ENCODE data around the gene NUP133. TPM values are rescaled to one million over a fixed set of nuclear protein-coding genes. Genes with fewer than 3 reads are reported as not detected.

NUP133 gene
- total RNA-seq, 1 donor from 2014 or later: 32.6 TPM

- intact Hi-C loops (cut with DNase I): loop anchor here (10.0 kb wide), 1 partner anchor 210 kb away; no protein-coding TSS in a partner anchor
- ATAC-seq (no peak), DNase-seq (no peak)
- TF ChIP-seq CTCF (IDR thresholded peaks at IDR 0.05): no peak
- Histone ChIP-seq H3K4me1 (no peaks in the 10 kb centered on the region), H3K9me3 (no peaks in the 10 kb centered on the region), H3K27me3 (ENCODE audit: low read depth) (no peaks in the 10 kb centered on the region), H3K36me3 (peaks cover 97% of the 10 kb centered on the region), H3K27ac (no peak overlapping the region), H3K4me3 (no peak overlapping the region)
These were observed 33.6 kb downstream of the NUP133 start for GRCh38 chr1:229474509-229474908.

DNA sequence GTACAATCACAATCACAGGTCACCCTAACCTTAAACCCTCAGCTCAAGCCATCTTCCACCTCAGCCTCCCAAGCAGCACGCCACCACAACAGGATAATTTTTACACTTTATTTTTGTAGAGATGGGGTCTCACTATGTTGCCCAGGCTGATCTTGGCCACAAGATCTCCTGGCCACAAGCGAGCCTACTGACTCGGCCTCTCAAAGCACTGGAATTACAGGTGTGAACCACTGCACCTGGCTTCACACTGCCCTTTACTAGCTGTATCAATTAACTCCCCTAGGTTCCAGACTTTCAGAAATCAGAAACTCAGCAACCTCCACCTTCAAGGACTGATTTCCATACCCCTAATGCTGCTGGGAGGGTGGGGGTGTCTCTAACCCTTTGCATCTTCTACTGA, 37.0 kb downstream of the NUP133 start:
- ATAC-seq: no peak

GRCh38 chr1:229470406-229471043, 37.6 kb downstream of the NUP133 start:
- no peak for TF ChIP-seq CTCF (IDR thresholded peaks at IDR 0.05)
- H3K9me3 ChIP-seq: no peaks in the 10 kb centered on the region
- intact Hi-C loops (cut with DNase I): loop anchor here (10.0 kb wide), 1 partner anchor 206 kb away; no protein-coding TSS in a partner anchor
- no peak overlapping the region for H3K27ac ChIP-seq
- DNase-seq (no peak), ATAC-seq (no peak)
- no peaks in the 10 kb centered on the region for H3K27me3 ChIP-seq (ENCODE audit: low read depth)
- H3K36me3 ChIP-seq: peaks cover 95% of the 10 kb centered on the region
- no peaks in the 10 kb centered on the region for H3K4me1 ChIP-seq
- H3K4me3 ChIP-seq: no peak overlapping the region

More for the DNA sequence above, 37.0 kb downstream of the NUP133 start:
- Histone ChIP-seq H3K9me3 (no peaks in the 10 kb centered on the region), H3K4me1 (no peaks in the 10 kb centered on the region), H3K4me3 (no peak overlapping the region), H3K27ac (no peak overlapping the region), H3K36me3 (peaks cover 95% of the 10 kb centered on the region), H3K27me3 (ENCODE audit: low read depth) (no peaks in the 10 kb centered on the region)
- DNase-seq: no peak
- intact Hi-C loops (cut with DNase I): loop anchor here (10.0 kb wide), 1 partner anchor 206 kb away; no protein-coding TSS in a partner anchor
- TF ChIP-seq CTCF (IDR thresholded peaks at IDR 0.05): no peak

DNA sequence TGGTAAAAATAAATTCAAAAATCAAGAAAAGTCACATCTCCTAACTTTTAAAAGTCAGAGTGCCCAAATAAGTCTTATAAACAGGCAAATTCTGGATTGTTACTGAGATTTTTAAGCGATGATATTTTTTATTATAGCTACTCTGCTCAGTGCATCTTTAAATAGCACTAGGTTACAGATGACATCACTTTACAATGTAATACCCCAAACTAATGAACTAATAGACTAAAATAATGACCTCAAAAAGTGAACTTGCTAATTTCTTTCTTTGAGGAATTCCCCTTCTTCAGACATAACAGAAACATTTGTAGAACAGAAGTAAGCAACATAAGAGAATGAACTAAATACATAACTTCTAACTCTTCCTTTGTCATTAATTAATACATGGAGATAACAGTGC, 41.3 kb downstream of the NUP133 start:
- TF ChIP-seq CTCF (IDR thresholded peaks at IDR 0.05): no peak
- Histone ChIP-seq H3K9me3 (no peaks in the 10 kb centered on the region), H3K27ac (no peak overlapping the region), H3K4me3 (no peak overlapping the region), H3K4me1 (no peaks in the 10 kb centered on the region), H3K27me3 (ENCODE audit: low read depth) (no peaks in the 10 kb centered on the region), H3K36me3 (peaks cover 95% of the 10 kb centered on the region)
- DNase-seq (no peak), ATAC-seq (no peak)
- intact Hi-C loops (cut with DNase I): no loop called here

- ATAC-seq: no peak
- no peaks in the 10 kb centered on the region for H3K27me3 ChIP-seq (ENCODE audit: low read depth)
These were observed 43.5 kb downstream of the NUP133 start for GRCh38 chr1:229464672-229465071.

More at GRCh38 chr1:229464672-229465071, 43.5 kb downstream of the NUP133 start:
- no peak for DNase-seq
- H3K27ac ChIP-seq: no peak overlapping the region
- intact Hi-C loops (cut with DNase I): no loop called here
- H3K9me3 ChIP-seq: no peaks in the 10 kb centered on the region
- TF ChIP-seq CTCF (IDR thresholded peaks at IDR 0.05): no peak
- no peak overlapping the region for H3K4me3 ChIP-seq
- H3K36me3 ChIP-seq: peaks cover 97% of the 10 kb centered on the region
- no peaks in the 10 kb centered on the region for H3K4me1 ChIP-seq
